ENCODE data around the gene SLC44A1. TPM values are rescaled to one million over a fixed set of nuclear protein-coding genes. Genes with fewer than 3 reads are reported as not detected.

SLC44A1 gene
- polyA plus RNA-seq, 3 donors: 54.1 to 61.6 (median 58.0) TPM

GRCh38 chr9:105373723-105374122, 129.3 kb downstream of the SLC44A1 start:
- DNase-seq (ENCODE audit: low read depth in 3 of 3, low spot score in 2 of 3): no peak

- DNase-seq (ENCODE audit: low read depth in 3 of 3, low spot score in 2 of 3): no peak
Observed at GRCh38 chr9:105375323-105375722, 130.9 kb downstream of the SLC44A1 start.

DNA sequence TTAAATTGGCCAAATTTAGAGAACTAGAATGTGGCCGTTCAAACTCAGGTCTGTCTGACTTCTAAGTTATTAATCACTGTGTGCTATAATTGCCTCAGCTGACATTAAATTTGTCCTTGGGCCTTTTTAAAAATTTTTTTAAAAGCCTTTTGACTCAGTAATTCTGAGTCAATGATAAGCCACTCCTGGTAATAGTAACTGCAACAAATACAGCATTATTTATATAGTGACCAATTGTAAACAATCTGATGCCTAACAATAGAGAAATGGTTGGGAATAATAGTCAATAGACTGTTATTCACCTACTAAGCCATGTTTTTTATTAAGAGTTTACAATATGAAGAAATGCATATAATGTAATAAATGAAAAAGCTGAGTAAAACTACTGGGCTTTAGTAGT, 132.4 kb downstream of the SLC44A1 start:
- DNase-seq (ENCODE audit: low read depth in 3 of 3, low spot score in 2 of 3): no peak

DNA sequence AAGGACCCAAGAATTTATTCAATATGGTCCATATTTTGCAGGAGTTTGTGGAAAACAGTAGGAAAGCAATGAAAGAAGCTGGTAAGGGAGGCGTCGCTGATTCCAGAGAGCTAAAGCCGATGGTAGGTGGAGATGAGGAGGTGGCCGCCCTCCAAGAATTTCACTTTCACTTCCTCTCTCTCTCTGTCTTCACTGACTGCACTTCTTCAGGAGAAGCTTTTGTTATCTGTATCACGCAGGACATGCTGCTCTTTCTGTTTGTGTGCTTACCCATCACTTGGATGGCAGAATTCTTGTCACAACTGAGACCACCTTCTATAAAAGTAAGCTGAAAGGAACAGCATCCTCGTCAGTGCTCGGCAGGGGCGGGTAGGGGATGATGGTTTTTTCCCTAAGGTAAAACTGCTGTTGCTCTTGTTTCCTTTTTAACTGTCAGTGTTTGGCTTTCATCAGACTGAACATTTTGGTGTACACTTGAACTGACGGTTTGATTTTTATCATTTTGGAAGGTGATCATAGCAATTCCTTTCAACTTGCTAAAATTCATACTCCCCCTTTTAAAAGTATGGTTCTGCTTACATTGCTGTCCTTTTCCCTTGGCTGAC, 141.0 kb downstream of the SLC44A1 start:
- no peak for DNase-seq (ENCODE audit: low read depth in 3 of 3, low spot score in 2 of 3)

- DNase-seq (ENCODE audit: low read depth in 3 of 3, low spot score in 2 of 3): no peak
Observed at GRCh38 chr9:105389796-105390195, 145.3 kb downstream of the SLC44A1 start.

GRCh38 chr9:105390871-105391270, 146.4 kb downstream of the SLC44A1 start:
- no peak for DNase-seq (ENCODE audit: low read depth in 3 of 3, low spot score in 2 of 3)

GRCh38 chr9:105391288-105391687, 146.8 kb downstream of the SLC44A1 start:
- no peak for DNase-seq (ENCODE audit: low read depth in 3 of 3, low spot score in 2 of 3)

DNA sequence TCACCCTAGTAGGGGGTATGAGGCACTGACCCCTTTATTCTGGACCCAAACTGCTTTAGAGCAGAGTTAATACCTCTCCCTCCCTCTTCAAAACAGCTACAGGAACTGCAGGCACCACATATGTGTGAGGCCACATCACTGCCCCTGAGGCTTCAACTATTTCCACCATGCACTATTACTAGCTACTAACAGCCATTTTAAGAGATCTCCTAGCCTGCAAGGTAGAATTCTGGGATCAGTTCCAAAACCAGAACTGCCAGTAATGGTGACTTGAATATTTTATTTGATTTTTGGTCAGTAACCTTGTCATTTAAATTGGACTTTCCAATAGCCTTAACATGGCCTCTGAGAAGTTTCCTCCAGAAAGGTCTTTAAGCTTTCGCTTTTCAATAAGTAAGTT, 148.1 kb downstream of the SLC44A1 start:
- DNase-seq (ENCODE audit: low read depth in 3 of 3, low spot score in 2 of 3): no peak

GRCh38 chr9:105393576-105394344, 149.3 kb downstream of the SLC44A1 start:
- DNase-seq (ENCODE audit: low read depth in 3 of 3, low spot score in 2 of 3): no peak

DNA sequence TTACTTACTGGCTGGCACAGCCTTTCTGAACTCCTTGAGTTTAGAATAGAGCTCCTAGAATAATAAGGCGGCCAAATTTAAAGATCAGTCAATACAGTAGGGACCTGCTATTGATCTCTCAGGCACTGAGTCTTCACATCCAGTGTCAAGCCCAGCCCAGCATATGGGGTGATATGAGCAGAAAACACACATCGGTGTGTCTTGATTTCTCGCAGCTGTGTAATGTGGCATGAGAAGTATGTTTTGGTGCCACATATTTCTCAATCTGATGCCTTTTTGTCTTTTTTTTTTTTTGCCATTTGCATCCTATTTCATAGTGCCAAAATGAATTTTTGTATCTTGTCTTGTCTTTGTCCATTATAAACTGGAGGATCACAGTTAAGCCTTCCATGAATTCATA, 152.0 kb downstream of the SLC44A1 start:
- no peak for DNase-seq (ENCODE audit: low read depth in 3 of 3, low spot score in 2 of 3)

DNA sequence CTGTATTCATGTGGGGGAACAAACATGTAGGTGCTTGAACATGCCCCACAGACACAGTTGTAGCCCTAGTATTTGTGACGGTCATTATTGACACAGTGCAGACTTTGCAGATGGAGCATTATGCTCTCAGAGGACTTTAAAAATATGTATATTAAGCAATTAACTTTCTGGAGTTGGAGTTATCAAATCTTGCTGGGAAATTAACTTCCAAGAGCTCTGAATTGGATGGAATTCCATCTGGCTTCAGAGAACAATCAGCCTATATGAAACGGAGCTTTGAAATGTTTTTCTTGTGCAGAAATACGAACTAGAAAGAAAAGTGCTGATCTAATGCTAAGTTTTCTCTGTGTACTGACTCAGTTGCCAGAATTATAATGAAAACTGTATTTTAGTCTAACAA, 152.4 kb downstream of the SLC44A1 start:
- DNase-seq (ENCODE audit: low read depth in 3 of 3, low spot score in 2 of 3): no peak

DNA sequence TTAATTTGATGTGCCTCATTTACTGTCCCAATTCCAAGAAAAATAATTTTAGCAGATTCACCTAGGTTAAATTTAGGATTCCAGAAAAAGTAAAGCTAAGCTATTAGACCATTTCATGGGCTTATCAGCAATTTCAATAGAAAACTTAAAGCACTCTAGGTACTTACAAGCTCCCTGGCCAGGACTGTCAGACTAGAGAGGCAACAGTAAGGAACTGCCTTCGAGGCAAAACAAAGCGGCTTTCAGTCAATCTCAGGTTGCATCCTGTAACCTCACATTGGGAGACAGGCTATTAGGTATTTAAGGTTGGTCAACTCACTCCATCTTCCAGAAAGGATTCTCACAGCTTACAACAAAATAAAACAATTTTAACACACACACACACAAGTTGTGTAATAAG, 154.7 kb downstream of the SLC44A1 start:
- DNase-seq (ENCODE audit: low read depth in 3 of 3, low spot score in 2 of 3): no peak

DNA sequence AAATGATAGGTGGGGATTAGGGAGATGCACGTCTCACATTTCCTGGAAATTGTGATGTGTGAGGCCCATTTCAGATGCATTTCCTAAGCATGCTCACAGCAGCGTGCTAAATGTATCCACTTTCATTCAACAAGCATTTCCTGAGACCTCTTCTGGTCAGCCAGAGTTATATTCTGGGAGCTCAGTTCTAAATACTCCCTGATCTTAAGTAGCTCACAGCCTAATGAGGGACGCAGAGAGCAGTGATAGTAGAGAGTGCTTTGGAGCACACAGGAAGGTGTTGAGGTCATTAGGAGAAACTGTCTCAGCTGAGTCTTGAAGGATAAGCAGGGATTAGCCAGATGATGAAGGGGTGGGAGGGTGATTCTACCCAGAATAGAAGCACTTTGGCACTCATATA, 157.2 kb downstream of the SLC44A1 start:
- DNase-seq (ENCODE audit: low read depth in 3 of 3, low spot score in 2 of 3): no peak

GRCh38 chr9:105403552-105404248, 159.2 kb downstream of the SLC44A1 start:
- DNase-seq (ENCODE audit: low read depth in 3 of 3, low spot score in 2 of 3): no peak

- DNase-seq (ENCODE audit: low read depth in 3 of 3, low spot score in 2 of 3): no peak
Observed at GRCh38 chr9:105405514-105406131, 161.2 kb downstream of the SLC44A1 start.

DNA sequence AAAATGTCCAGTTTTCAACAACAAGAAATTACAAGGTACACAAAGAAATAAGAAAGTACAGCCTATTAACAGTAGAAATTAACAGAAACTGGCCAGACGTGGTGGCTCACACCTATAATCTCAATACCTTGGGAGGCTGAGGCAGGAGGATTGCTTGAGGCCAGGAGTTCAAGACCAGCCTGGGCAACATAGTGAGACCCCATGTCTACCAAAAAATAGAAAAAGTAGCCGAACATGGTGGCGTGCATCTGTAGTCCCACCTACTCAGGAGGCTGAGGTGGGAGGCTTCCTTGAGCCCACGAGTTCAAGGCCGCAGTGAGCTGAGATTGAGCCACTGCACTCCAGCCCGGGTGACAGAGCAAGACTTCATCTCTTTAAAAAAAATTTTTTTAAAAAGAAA, 161.9 kb downstream of the SLC44A1 start:
- no peak for DNase-seq (ENCODE audit: low read depth in 3 of 3, low spot score in 2 of 3)

GRCh38 chr9:105413525-105413924, 169.1 kb downstream of the SLC44A1 start:
- DNase-seq (ENCODE audit: low read depth in 3 of 3, low spot score in 2 of 3): peak in 1 of 3 donors; percentile 17

GRCh38 chr9:105414947-105415661, 170.7 kb downstream of the SLC44A1 start:
- DNase-seq (ENCODE audit: low read depth in 3 of 3, low spot score in 2 of 3): peak in 1 of 3 donors; percentile 56

GRCh38 chr9:105415662-105415980, 171.2 kb downstream of the SLC44A1 start:
- no peak for DNase-seq (ENCODE audit: low read depth in 3 of 3, low spot score in 2 of 3)

DNA sequence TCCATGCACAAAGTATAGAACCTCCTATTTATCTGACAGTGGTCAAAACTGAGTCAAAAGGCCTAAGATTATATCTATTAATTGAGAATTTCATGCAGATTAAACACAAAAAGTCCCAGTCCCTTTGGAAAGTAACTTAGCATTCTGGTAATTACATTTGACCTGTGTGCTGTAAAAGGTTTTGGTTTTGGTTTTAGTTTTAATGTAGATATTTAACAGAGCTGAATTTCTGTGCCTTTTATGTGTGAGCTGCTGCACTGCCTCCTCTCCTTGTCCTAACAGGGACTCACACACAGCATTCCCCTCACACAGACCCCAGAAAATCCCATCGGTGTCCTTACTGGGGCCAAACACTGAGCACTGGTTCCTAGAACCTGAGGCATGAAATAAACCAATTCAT, 172.4 kb downstream of the SLC44A1 start:
- no peak for DNase-seq (ENCODE audit: low read depth in 3 of 3, low spot score in 2 of 3)

All from right renal cortex interstitium (tissue), 3 donors.